Lower lobe of right lung (tissue), 2 donors: Measurements from ENCODE around the gene CD80. TPM values are rescaled to one million over a fixed set of nuclear protein-coding genes. Genes with fewer than 3 reads are reported as not detected.

Experiments used
- ATAC-seq, 2 donors: fragments of 200-7000 bp; cut with Tn5 transposase; one replicate each; pipeline ENCODE4 v1.9.1; 2020 to 2022; ENCODE audit warnings: mild to moderate bottlenecking in 2 of 2, moderate library complexity in 2 of 2
- DNase-seq: peaks from one replicate; pipeline ENCODE4 v3.0.0-alpha.2; 2020
- H3K27ac ChIP-seq: fragments of 200-600 bp; one replicate; pipeline ENCODE4 v1.8.0; 2022
- H3K27me3 ChIP-seq: fragments of 200-600 bp; one replicate; pipeline ENCODE4 v1.8.0; 2022; ENCODE audit warnings: low read depth
- H3K36me3 ChIP-seq: fragments of 200-600 bp; one replicate; pipeline ENCODE4 v1.8.0; 2022; ENCODE audit warnings: mild to moderate bottlenecking
- H3K4me1 ChIP-seq: fragments of 200-600 bp; one replicate; pipeline ENCODE4 v1.8.0; 2022
- H3K4me3 ChIP-seq: fragments of 200-600 bp; one replicate; pipeline ENCODE4 v1.8.0; 2022; ENCODE audit warnings: mild to moderate bottlenecking
- H3K9me3 ChIP-seq: fragments of 200-600 bp; one replicate; pipeline ENCODE4 v1.8.0; 2022
- CTCF ChIP-seq: fragments of 200-600 bp; IDR thresholded peaks from one replicate; pipeline ENCODE4 v1.8.0; 2022; ENCODE audit warnings: antibody characterized with exemption, mild to moderate bottlenecking
- intact Hi-C: fragments of 100-400 bp; cut with DNase I; formaldehyde crosslinking; loops from one replicate; pipeline ENCODE4 v1.11.0; 2022
- total RNA-seq: library from RNA; stranded (reverse); fragmentation: NEBNext Ultra II Directional; extraction: Animal tissue kit (Norgen Biotek cat#: 25700); gene quantifications from one replicate; pipeline ENCODE4 v1.2.1, GENCODE V29; 2021
- donor health status: DM: no; HTN: yes; CAD: no; lungs with severe emphysema.

The CD80 gene
- total RNA-seq, 1 donor from 2014 or later = 8.6 TPM

- no peaks in the 10 kb centered on the region for H3K36me3 ChIP-seq
- DNase-seq = no peak
- H3K4me1 ChIP-seq = no peaks in the 10 kb centered on the region
- H3K27me3 ChIP-seq = no peaks in the 10 kb centered on the region
- intact Hi-C loops = no loop called here
- H3K4me3 ChIP-seq = no peak overlapping the region
- no peak for TF ChIP-seq CTCF
- no peaks in the 10 kb centered on the region for H3K9me3 ChIP-seq
- no peak for ATAC-seq
- no peak overlapping the region for H3K27ac ChIP-seq
Measured at GRCh38 chr3:119542168-119542767, 17.1 kb downstream of the CD80 start.

- ATAC-seq (no peak), DNase-seq (no peak)
- intact Hi-C loops = no loop called here
- Histone ChIP-seq H3K27ac (no peak overlapping the region), H3K4me3 (no peak overlapping the region), H3K36me3 (no peaks in the 10 kb centered on the region), H3K4me1 (no peaks in the 10 kb centered on the region), H3K27me3 (no peaks in the 10 kb centered on the region), H3K9me3 (no peaks in the 10 kb centered on the region)
- TF ChIP-seq CTCF = no peak
Measured at GRCh38 chr3:119541547-119541946, 17.9 kb downstream of the CD80 start.

DNA sequence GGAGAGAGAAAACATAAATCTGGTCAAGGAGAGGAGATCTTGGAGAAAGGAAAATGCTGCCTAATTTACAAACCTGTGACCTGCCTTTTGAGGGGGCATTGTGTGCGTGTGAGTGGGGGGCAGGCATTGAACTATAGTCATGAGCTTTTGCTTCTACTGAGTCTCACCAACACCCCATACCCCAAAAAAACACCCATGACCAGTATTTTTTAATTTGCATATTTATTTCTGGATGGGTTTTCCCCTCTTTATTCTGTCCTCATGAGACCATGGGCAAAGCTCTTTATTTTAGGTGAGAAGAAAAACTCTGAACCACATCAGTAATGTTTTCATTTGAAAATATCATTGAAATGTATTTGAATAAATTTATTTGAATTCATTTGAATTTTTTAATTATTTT lies 20.6 kb downstream of the CD80 start:
- ATAC-seq = no peak
- no peaks in the 10 kb centered on the region for H3K36me3 ChIP-seq
- H3K4me1 ChIP-seq = no peaks in the 10 kb centered on the region
- H3K27me3 ChIP-seq = no peaks in the 10 kb centered on the region
- H3K9me3 ChIP-seq = no peaks in the 10 kb centered on the region
- intact Hi-C loops = no loop called here
- H3K27ac ChIP-seq = no peak overlapping the region
- H3K4me3 ChIP-seq = no peak overlapping the region
- no peak for TF ChIP-seq CTCF
- no peak for DNase-seq

DNA sequence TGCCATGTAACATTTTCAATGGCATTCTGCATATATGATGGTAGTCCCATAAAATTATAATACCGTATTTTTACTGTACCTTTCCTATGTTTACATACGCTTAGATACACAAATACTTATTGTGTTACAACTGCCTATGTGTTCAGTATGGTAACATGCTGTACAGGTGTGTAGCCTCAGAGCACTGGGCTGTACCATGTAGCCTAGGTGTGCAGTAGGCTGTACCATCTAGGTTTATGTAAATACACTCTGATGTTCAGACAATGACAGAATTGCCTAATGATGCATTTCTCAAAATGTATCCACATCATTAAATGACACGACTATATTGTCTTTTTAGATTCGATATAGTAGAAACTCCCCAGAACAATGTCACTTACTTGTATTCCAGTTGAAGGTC lies 22.7 kb downstream of the CD80 start:
- intact Hi-C loops = no loop called here
- no peaks in the 10 kb centered on the region for H3K27me3 ChIP-seq
- H3K9me3 ChIP-seq = no peaks in the 10 kb centered on the region
- no peak for TF ChIP-seq CTCF
- no peaks in the 10 kb centered on the region for H3K36me3 ChIP-seq
- no peak for ATAC-seq
- H3K4me1 ChIP-seq = no peaks in the 10 kb centered on the region
- no peak overlapping the region for H3K4me3 ChIP-seq
- no peak overlapping the region for H3K27ac ChIP-seq
- DNase-seq = no peak

DNA sequence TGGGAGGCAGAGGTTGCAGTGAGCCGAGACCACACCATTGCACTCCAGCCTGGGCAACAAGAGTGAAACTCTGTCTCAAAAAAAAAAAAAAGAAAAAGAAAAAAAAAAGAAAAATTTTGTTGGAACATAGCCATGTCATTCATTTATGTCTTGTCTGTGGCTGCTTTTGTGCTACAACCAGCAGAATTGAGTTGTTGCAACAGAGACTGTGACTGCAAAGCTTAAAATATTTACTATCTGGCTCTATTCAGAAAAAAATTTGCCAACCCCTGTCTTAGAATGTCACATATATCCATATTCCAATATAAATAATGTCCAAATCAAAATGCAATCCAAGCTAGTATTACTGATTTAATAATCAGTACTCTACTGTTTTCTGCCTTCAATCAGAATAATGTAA lies 25.1 kb downstream of the CD80 start:
- H3K4me1 ChIP-seq = no peaks in the 10 kb centered on the region
- no peak for TF ChIP-seq CTCF
- no peaks in the 10 kb centered on the region for H3K9me3 ChIP-seq
- H3K27ac ChIP-seq = no peak overlapping the region
- no peaks in the 10 kb centered on the region for H3K27me3 ChIP-seq
- intact Hi-C loops = no loop called here
- ATAC-seq (no peak), DNase-seq (no peak)
- no peak overlapping the region for H3K4me3 ChIP-seq
- H3K36me3 ChIP-seq = no peaks in the 10 kb centered on the region

- ATAC-seq (peak; percentile 23 to 35), DNase-seq (no peak)
- H3K27me3 ChIP-seq = no peaks in the 10 kb centered on the region
- intact Hi-C loops = no loop called here
- no peak overlapping the region for H3K27ac ChIP-seq
- peak overlapping the region; percentile 8 for H3K4me3 ChIP-seq
- TF ChIP-seq CTCF = no peak
- no peaks in the 10 kb centered on the region for H3K36me3 ChIP-seq
- H3K4me1 ChIP-seq = no peaks in the 10 kb centered on the region
- no peaks in the 10 kb centered on the region for H3K9me3 ChIP-seq
Measured at GRCh38 chr3:119531151-119531550, 28.3 kb downstream of the CD80 start.
